ENCODE measurements around the gene DDOST.

DDOST gene

DNA sequence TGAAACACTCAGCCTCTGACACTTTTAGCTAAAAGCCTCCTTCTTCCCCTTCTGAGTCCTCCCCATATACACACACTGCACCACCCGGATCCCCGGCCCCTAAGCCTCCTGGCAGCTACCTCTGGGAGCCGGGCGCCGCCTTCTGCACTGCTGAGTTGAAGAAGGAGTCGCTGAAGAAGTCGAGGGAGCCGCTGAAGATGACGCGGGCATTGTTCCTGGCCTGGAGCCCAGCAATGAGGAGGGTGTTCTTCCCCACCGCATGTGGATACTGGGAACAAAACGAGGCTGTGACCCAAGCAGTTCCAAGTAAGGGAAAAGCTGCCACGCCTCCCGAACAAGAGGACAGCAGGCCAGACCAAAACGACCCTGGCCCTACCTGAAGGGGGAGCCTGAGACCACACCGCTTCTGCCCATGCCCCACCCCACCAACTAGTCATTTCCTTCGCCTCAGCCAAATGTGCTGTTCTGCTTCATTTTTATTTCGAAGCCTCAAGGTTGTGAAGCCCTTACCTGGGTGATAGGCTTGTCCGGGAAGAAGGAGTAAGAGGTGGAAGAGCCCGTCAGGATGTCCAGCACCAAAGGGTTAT is 7.0 kb downstream of the DDOST start:
- no peak overlapping the region for H3K4me3 Mint-ChIP-seq
- H3K27ac Mint-ChIP-seq: no peak overlapping the region
- H3K9me3 Mint-ChIP-seq: no peaks in the 10 kb centered on the region
- peaks cover 7% of the 10 kb centered on the region for H3K36me3 Mint-ChIP-seq
- no peaks in the 10 kb centered on the region for H3K27me3 Mint-ChIP-seq
- peaks cover 19% of the 10 kb centered on the region for H3K4me1 Mint-ChIP-seq

DNA sequence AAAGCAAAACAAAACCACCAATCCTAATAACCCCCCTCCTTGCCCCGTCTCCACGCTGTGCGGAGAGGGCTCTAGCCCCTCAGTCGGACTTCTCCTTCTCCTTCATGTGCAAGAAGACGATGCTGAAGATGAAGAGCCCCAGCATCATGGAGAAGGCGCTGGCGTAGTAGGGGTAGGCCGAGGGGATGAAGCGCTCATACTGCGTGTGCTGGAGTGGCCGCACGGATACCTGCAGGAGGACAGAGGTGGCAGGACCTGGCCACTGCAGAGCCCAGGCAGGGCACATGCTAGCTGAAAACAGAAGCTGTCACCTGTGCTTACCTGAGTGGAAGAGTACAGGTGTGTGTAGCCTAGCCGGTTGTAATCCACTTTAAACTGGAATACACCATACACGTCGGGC is 8.9 kb downstream of the DDOST start:
- H3K27ac Mint-ChIP-seq: no peak overlapping the region
- H3K27me3 Mint-ChIP-seq: no peaks in the 10 kb centered on the region
- H3K36me3 Mint-ChIP-seq: peaks cover 7% of the 10 kb centered on the region
- H3K9me3 Mint-ChIP-seq: no peaks in the 10 kb centered on the region
- no peak overlapping the region for H3K4me3 Mint-ChIP-seq
- peaks cover 9% of the 10 kb centered on the region for H3K4me1 Mint-ChIP-seq

DNA sequence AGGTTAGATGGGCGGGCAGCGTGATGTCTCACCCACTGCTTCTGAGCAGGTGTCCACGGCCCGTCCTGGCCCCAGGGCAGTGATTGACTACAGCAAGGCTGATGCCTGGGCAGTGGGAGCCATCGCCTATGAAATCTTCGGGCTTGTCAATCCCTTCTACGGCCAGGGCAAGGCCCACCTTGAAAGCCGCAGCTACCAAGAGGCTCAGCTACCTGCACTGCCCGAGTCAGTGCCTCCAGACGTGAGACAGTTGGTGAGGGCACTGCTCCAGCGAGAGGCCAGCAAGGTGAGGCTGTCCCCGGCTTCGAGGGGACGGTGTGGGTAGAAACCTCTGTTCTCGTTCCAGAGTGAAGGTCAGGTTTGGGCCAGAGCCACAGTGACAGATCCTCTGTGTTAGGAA is 12.2 kb downstream of the DDOST start:
- H3K27me3 Mint-ChIP-seq: no peaks in the 10 kb centered on the region
- H3K36me3 Mint-ChIP-seq: peaks cover 5% of the 10 kb centered on the region
- H3K4me1 Mint-ChIP-seq: no peaks in the 10 kb centered on the region
- H3K4me3 Mint-ChIP-seq: no peak overlapping the region
- no peaks in the 10 kb centered on the region for H3K9me3 Mint-ChIP-seq
- H3K27ac Mint-ChIP-seq: peak overlapping the region; percentile 77

DNA sequence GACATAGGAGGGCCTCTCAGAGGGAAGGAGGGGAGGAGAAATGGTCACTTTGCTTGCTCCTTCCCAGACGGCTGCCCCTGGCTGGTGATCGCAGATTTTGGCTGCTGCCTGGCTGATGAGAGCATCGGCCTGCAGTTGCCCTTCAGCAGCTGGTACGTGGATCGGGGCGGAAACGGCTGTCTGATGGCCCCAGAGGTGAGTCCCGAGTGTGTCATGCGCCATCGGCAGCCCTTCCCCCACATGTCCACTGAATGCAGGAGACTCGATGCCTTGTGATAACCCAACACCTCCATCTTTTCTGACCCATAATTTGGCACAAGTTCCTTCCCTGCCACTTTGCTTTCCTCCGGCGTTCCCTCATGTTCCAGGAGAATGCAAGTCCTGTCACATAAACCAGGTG is 12.7 kb downstream of the DDOST start:
- Mint-ChIP-seq H3K4me1 (no peaks in the 10 kb centered on the region), H3K4me3 (no peak overlapping the region), H3K36me3 (peaks cover 5% of the 10 kb centered on the region), H3K9me3 (no peaks in the 10 kb centered on the region), H3K27me3 (no peaks in the 10 kb centered on the region), H3K27ac (no peak overlapping the region)

DNA sequence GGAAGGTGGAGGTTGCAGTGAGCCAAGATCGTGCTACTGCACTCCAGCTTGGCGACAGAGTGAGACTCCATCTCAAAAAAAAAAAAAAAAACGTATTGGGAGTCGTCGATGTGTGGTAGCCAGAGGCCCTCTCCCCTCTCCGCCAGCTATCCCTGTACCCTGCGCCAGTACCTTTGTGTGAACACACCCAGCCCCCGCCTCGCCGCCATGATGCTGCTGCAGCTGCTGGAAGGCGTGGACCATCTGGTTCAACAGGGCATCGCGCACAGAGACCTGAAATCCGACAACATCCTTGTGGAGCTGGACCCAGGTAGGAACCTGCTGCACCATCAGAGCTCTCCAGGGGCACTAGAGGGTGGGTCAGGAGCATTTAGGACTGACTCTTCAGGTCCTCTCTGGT is 15.8 kb downstream of the DDOST start:
- H3K27ac Mint-ChIP-seq: no peak overlapping the region
- H3K36me3 Mint-ChIP-seq: peaks cover 2% of the 10 kb centered on the region

DNA sequence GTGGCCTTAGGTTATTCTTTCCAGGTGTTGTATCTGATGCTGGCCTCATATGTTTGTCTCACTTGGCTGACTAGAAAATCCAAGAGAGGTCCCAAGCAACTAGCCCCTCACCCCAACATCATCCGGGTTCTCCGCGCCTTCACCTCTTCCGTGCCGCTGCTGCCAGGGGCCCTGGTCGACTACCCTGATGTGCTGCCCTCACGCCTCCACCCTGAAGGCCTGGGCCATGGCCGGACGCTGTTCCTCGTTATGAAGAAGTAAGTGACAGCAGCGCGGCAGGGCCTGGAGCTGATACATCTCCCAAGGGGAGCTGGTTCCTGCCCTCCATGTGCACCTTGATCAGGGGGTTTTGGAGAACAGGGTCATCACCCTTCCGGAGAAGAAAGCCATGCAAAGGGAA is 16.8 kb downstream of the DDOST start:
- no peak overlapping the region for H3K4me3 Mint-ChIP-seq
- H3K27me3 Mint-ChIP-seq: no peaks in the 10 kb centered on the region
- no peak overlapping the region for H3K27ac Mint-ChIP-seq
- no peaks in the 10 kb centered on the region for H3K36me3 Mint-ChIP-seq
- H3K9me3 Mint-ChIP-seq: no peaks in the 10 kb centered on the region
- peaks cover 5% of the 10 kb centered on the region for H3K4me1 Mint-ChIP-seq

More for the DNA sequence above, 15.8 kb downstream of the DDOST start:
- H3K27me3 Mint-ChIP-seq: no peaks in the 10 kb centered on the region
- peaks cover under 1% of the 10 kb centered on the region for H3K4me1 Mint-ChIP-seq
- H3K4me3 Mint-ChIP-seq: no peak overlapping the region
- H3K9me3 Mint-ChIP-seq: no peaks in the 10 kb centered on the region

DNA sequence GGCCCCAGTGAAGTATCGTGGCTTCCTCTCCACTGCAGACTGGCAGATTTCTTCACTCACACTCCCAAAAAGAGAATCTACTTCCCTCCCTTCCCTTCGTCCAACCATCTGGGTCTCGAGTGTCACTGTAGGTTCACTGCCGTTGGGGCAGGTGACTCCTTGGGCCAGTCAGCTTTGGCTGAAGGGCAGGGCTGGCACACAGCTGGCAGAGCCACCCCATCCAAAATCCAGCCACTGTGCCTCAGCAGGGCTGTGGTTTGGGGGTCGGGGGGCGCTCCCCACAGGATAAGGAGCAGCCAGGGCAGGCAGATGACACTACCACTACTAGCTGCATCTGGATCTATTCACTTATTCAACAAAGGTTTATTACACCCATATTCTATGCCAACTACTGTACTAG is 18.1 kb downstream of the DDOST start:
- Mint-ChIP-seq H3K4me3 (no peak overlapping the region), H3K9me3 (no peaks in the 10 kb centered on the region), H3K27ac (no peak overlapping the region), H3K27me3 (no peaks in the 10 kb centered on the region), H3K36me3 (no peaks in the 10 kb centered on the region), H3K4me1 (peaks cover 5% of the 10 kb centered on the region)

DNA sequence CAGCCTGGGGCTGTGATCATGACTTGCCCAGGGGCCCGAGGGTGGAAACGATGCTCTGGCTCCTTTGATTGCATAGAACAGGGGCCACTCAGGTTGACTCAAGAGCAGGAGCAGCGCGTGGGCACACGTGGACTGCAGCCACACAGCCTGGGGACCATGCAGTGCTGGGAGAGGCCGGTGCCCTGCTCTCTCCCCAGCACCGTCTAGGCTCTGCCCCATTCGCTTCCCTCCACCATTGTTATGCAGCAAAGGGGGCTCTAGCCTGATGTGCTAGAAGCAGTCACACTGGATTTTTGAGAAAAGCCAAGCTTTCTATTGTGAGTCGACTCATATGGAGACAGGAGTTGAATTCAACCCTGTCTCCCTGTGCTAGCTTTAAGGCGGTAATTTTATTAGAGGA is 19.2 kb downstream of the DDOST start:
- Mint-ChIP-seq H3K4me3 (no peak overlapping the region), H3K4me1 (peaks cover 5% of the 10 kb centered on the region), H3K27ac (no peak overlapping the region), H3K36me3 (no peaks in the 10 kb centered on the region), H3K27me3 (no peaks in the 10 kb centered on the region), H3K9me3 (no peaks in the 10 kb centered on the region)

DNA sequence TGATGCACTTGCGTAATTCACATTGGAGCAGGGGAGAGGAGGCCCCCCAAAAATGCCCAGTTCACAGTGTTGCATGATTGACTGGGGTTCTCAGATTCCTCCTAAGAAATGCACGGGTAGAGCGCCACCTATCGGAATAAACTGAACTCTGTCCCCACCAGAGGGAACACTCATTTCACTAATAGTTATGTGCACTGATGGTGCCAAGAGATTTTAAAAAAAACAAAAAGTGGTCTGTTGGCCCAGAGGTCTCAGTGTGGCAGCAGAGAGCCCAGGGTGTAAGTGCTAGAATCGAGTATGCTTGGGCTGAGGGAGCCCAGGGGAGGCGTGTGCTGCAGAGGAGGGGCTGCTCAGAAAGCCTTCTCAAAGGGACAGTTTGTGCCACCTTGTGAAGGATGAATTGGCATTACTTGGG is 21.0 kb downstream of the DDOST start:
- H3K27me3 Mint-ChIP-seq: no peaks in the 10 kb centered on the region
- H3K4me3 Mint-ChIP-seq: no peak overlapping the region
- no peaks in the 10 kb centered on the region for H3K36me3 Mint-ChIP-seq
- H3K27ac Mint-ChIP-seq: no peak overlapping the region
- H3K9me3 Mint-ChIP-seq: no peaks in the 10 kb centered on the region
- H3K4me1 Mint-ChIP-seq: peaks cover 5% of the 10 kb centered on the region

DNA sequence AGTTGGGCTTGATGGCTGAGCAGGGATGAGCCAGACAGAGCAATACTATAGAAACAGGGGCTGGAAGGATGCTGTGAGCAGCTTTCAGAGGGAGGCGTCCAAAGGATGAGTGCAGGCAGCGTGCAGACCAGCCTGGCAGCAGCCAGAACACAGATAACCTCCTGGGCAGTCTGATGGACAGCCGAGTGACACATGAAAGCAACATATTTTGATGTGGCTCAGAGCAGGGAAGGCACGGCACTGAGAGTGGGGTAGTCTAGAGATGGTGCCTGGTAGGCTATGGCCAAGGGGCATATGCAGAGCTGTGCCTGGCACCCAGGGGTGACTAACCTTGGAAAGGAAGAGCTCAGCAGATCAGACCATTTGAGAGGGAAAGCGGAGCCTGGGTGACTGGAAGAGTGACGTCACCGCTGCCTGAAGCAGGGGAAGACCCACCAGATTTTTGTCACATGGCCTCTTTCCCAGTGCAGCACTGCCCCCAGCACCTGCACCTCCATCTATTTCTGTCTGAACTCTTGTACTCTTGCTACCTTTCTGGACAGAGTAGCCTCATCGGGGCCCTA is 24.3 kb downstream of the DDOST start:
- no peak overlapping the region for H3K4me3 Mint-ChIP-seq
- H3K4me1 Mint-ChIP-seq: peaks cover 19% of the 10 kb centered on the region
- H3K36me3 Mint-ChIP-seq: no peaks in the 10 kb centered on the region
- no peaks in the 10 kb centered on the region for H3K9me3 Mint-ChIP-seq
- no peaks in the 10 kb centered on the region for H3K27me3 Mint-ChIP-seq
- no peak overlapping the region for H3K27ac Mint-ChIP-seq

DNA sequence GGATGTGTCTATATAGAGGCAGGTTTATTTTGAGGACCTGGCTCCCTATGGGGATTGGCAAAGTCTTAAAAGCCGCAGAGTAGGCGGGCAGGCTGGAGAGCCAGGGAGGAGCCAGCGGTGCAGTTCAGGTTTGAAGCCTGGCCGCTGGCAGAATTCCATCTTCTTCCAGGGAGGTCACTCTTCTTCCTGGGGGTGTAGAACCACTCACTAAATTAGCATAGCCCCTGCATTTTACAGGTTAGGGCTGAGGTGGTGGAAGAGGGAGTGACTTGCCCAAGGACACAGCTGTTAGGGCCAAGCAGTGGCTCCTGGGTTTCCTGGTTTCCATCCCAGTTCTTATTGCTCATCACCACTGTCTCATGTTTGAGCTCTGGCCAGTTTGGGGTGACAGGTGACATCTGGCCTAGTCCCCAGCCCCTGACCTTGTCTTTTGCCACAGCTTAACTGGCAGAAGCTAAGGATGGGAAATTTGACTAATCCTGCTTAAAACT is 26.5 kb downstream of the DDOST start:
- Mint-ChIP-seq H3K27me3 (no peaks in the 10 kb centered on the region), H3K9me3 (no peaks in the 10 kb centered on the region)

DNA sequence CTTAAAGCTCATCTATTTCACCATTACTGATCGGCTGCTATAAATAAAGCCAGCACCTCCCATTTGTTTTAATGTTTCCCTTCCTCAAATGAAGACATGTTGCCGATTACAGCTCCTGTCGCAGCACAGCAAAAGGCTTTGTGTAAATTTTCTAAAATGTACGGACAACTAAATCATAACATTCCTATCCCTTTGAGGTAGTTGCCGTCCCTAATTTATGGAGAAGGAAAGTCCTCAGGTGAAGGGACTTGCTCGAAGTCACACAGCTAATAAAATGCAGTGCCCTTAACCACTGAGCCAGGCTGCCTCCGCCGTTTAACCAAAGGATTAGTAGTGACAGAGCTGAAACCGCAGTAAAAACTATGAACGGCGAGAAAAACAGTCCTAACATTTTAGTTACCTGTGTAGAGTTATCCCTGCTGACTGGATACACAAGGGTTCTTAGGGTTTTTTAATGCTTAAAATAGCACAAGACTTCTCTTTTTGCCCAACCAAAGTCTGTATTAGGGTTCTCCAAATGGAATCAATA is 27.0 kb downstream of the DDOST start:
- H3K4me3 Mint-ChIP-seq: peak overlapping the region; percentile 89
- H3K36me3 Mint-ChIP-seq: no peaks in the 10 kb centered on the region
- H3K27me3 Mint-ChIP-seq: no peaks in the 10 kb centered on the region
- H3K9me3 Mint-ChIP-seq: no peaks in the 10 kb centered on the region
- H3K27ac Mint-ChIP-seq: peak overlapping the region; percentile 23
- H3K4me1 Mint-ChIP-seq: peaks cover 14% of the 10 kb centered on the region

More for the DNA sequence above, 26.5 kb downstream of the DDOST start:
- Mint-ChIP-seq H3K4me3 (peak overlapping the region; percentile 89), H3K36me3 (no peaks in the 10 kb centered on the region), H3K27ac (no peak overlapping the region), H3K4me1 (peaks cover 14% of the 10 kb centered on the region)

DNA sequence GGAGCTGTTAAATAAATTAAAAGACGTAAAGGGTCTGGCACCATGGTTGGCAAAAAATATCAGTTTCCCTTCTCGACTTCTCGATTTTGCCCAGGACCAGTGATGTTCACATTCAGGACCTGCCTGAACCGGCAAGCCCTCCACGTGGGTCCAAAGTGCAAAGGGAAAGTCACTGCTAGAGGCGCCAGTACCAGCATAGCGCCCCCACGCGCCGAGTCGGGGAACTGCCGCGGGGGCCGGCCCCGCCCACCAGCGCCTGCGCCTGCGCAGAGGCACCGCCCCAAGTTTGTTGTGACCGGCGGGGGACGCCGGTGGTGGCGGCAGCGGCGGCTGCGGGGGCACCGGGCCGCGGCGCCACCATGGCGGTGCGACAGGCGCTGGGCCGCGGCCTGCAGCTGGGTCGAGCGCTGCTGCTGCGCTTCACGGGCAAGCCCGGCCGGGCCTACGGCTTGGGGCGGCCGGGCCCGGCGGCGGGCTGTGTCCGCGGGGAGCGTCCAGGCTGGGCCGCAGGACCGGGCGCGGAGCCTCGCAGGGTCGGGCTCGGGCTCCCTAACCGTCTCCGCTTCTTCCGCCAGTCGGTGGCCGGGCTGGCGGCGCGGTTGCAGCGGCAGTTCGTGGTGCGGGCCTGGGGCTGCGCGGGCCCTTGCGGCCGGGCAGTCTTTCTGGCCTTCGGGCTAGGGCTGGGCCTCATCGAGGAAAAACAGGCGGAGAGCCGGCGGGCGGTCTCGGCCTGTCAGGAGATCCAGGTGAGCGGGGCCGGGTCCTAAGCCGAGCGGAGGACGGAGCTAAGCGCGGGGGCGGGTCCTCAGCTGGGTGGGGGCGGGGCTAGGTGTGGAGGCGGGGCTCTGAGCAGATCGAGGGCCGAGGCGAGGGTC is 27.7 kb downstream of the DDOST start, which contains the start of gene PINK1:
Gene PINK1 (plus strand): TSS at position 269 of the 875 bp plus-strand sequence. CDS start 91 bp downstream, at position 360.
- no peaks in the 10 kb centered on the region for H3K9me3 Mint-ChIP-seq
- H3K36me3 Mint-ChIP-seq: no peaks in the 10 kb centered on the region
- peak within 1 kb of the TSS; percentile 89 for H3K4me3 Mint-ChIP-seq
- H3K27me3 Mint-ChIP-seq: no peaks in the 10 kb centered on the region
- H3K4me1 Mint-ChIP-seq: peaks cover 14% of the 10 kb centered on the region
- H3K27ac Mint-ChIP-seq: peak within 1 kb of the TSS; percentile 23

DNA sequence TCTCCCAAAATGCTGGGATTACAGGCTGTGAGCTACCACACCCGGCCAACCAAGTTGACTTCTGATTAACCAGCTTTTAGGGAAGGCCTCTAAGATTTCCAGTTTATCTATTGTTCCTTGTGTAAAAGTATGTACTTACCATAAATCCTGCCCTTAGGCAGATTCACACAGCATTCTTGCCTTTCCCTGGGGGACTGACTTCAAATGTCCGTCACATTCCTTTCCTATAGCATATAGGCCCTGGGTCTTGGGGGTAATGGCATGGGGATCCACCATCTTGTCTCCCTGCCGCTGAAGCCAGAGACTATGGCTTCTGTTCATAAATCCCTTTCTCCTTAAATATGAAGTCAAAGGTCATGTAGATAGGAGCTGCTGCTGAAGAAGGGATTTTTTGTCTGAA is 28.8 kb downstream of the DDOST start:
- H3K36me3 Mint-ChIP-seq: no peaks in the 10 kb centered on the region
- peaks cover 1% of the 10 kb centered on the region for H3K27me3 Mint-ChIP-seq
- no peak overlapping the region for H3K27ac Mint-ChIP-seq
- peaks cover 14% of the 10 kb centered on the region for H3K4me1 Mint-ChIP-seq
- peak overlapping the region; percentile 79 for H3K4me3 Mint-ChIP-seq
- H3K9me3 Mint-ChIP-seq: no peaks in the 10 kb centered on the region

DNA sequence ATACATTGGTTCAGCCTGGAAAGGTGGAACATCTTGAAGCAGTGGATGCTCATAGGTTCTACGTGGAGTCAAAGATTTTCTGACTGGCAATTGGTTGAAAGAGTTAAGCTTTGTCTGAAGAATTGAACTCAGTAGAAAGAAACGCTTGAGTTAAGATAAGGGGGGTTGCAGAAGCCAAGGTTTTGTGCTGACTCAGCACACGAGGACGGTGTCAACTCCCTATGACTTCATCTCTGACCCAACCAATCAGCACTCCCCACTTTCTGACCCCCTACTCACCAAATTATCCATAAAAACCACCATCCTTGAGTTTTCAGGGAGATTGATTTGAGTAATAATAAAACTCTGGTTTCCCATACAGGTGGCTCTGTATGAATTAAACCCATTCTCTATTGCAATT is 30.4 kb downstream of the DDOST start:
- Mint-ChIP-seq H3K27me3 (peaks cover 4% of the 10 kb centered on the region), H3K4me3 (no peak overlapping the region), H3K9me3 (no peaks in the 10 kb centered on the region), H3K27ac (no peak overlapping the region), H3K36me3 (no peaks in the 10 kb centered on the region), H3K4me1 (peaks cover 14% of the 10 kb centered on the region)

DNA sequence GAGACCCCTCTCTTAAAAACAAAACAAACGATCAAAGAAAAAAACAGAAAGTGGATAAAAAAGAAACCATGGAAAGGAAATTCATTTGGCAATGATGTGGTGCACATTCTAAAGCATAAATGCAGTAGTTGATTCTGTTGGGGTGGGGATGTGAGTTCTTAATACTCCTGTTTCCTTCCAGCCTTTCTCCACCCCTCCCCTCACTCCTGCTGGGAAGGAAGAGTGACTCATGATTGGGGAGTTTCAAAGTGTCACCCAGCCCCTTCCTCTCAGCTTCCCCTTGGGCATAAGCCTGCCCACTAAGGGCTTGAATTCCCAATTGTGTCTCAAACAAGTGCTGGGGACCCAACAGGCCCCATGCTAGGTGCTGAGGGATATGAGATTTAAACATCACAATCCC is 34.6 kb downstream of the DDOST start:
- Mint-ChIP-seq H3K4me1 (no peaks in the 10 kb centered on the region), H3K36me3 (no peaks in the 10 kb centered on the region), H3K27ac (no peak overlapping the region), H3K27me3 (peaks cover 7% of the 10 kb centered on the region), H3K4me3 (no peak overlapping the region), H3K9me3 (no peaks in the 10 kb centered on the region)

All from activated naive CD4-positive, alpha-beta T cell treated with anti-CD3 and anti-CD28 coated beads, Interleukin-2, amount 50 U/mL, for 24 hours (primary cell).